Measurements from ENCODE around the gene ISY1. TPM values are rescaled to one million over a fixed set of nuclear protein-coding genes. Genes with fewer than 3 reads are reported as not detected.

The ISY1 gene
- total and polyA plus RNA-seq, 2 donors from 2014 or later, result 22.4 to 27.1 TPM

GRCh38 chr3:129120254-129121004 is 40.4 kb downstream of the ISY1 start:
- H3K27ac ChIP-seq (ENCODE audit: low read depth in 2 of 2, low read length in 2 of 2), result peak overlapping the region; percentile 86 to 94
- H3K4me1 ChIP-seq (ENCODE audit: control insufficient read depth in 2 of 3, insufficient read depth in 2 of 3, low read depth in 1 of 3, low read length in 3 of 3), result peaks cover 0 to 38% (median 38%) of the 10 kb centered on the region in 3 donors
- no peaks in the 10 kb centered on the region for H3K9me3 ChIP-seq (ENCODE audit: control insufficient read depth in 2 of 3, insufficient read depth in 1 of 3, low read length in 3 of 3)
- DNase-seq (peak; percentile 90 to 97 (median 95)), FAIRE-seq (peak; percentile 27)
- peak overlapping the region; percentile 77 to 87 (median 78) for H3K4me3 ChIP-seq (ENCODE audit: low read length in 3 of 3)
- peak overlapping the region; percentile 76 to 95 (median 76) for H3K9ac ChIP-seq (ENCODE audit: low read length in 3 of 3)
- peak; percentile 22 for TF ChIP-seq CTCF (IDR thresholded peaks at IDR 0.05; ENCODE audit: borderline replicate concordance, extremely low read depth, insufficient read depth)
- peaks cover 0 to 9% (median 5%) of the 10 kb centered on the region in 3 donors for H3K36me3 ChIP-seq (ENCODE audit: control insufficient read depth in 2 of 3, insufficient read depth in 3 of 3, low read length in 3 of 3)
- intact Hi-C loops (cut with DNase I), result no loop called here
- no peaks in the 10 kb centered on the region for H3K27me3 ChIP-seq (ENCODE audit: control insufficient read depth, insufficient read depth, low read length)

DNA sequence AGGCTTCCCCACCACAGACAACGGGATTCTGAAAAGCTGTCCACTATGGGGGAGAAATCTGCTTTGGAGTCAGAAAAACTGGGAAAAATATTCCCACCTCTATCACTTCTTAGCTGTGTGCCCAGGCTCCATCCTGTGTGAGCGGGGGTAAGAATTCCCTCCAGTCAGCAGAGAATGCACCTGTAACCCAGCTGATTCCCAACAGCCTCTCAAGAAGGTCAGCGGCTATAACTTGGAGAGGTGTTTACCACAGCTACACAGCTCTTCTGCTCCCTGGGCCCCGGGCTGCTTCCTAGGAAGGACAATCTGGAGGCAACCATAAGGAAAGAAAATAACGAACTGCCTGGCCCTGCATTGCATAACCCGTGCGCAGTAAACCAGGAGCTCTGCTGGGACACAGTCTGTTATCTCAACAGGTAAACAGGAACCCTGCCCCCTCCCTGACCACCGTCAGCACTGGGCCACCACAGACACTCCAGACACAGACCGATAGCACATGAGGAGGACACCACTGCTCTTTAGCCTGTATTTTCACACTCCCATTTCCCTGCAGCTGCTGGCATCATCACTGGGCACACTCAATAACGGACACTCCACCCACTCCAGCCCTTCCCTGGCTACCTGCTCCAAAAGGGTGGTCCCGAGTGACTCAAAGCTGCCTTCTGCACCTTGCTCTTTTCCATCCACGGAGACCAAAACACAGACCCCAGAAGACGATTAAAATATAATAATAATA is 41.3 kb downstream of the ISY1 start:
- intact Hi-C loops (cut with DNase I), result no loop called here

GRCh38 chr3:129118745-129119144 is 42.1 kb downstream of the ISY1 start:
- no peak for FAIRE-seq
- peaks cover 2 to 9% (median 8%) of the 10 kb centered on the region in 3 donors for H3K36me3 ChIP-seq (ENCODE audit: control insufficient read depth in 2 of 3, insufficient read depth in 3 of 3, low read length in 3 of 3)
- no peaks in the 10 kb centered on the region for H3K27me3 ChIP-seq (ENCODE audit: control insufficient read depth, insufficient read depth, low read length)
- DNase-seq, result no peak
- H3K9ac ChIP-seq (ENCODE audit: low read length in 3 of 3), result peak overlapping the region in 1 of 3 donors; percentile 95
- H3K4me1 ChIP-seq (ENCODE audit: control insufficient read depth in 2 of 3, insufficient read depth in 2 of 3, low read depth in 1 of 3, low read length in 3 of 3), result peaks cover 0 to 43% (median 38%) of the 10 kb centered on the region in 3 donors
- H3K4me3 ChIP-seq (ENCODE audit: low read length in 3 of 3), result peak overlapping the region in 1 of 3 donors; percentile 77
- peak overlapping the region in 1 of 2 donors; percentile 94 for H3K27ac ChIP-seq (ENCODE audit: low read depth in 2 of 2, low read length in 2 of 2)
- no peak for TF ChIP-seq CTCF (IDR thresholded peaks at IDR 0.05; ENCODE audit: borderline replicate concordance, extremely low read depth, insufficient read depth)
- H3K9me3 ChIP-seq (ENCODE audit: control insufficient read depth in 2 of 3, insufficient read depth in 1 of 3, low read length in 3 of 3), result no peaks in the 10 kb centered on the region
- intact Hi-C loops (cut with DNase I), result no loop called here

More for the DNA sequence above, 41.3 kb downstream of the ISY1 start:
- H3K27ac ChIP-seq (ENCODE audit: low read depth in 2 of 2, low read length in 2 of 2), result peak overlapping the region; percentile 86 to 94
- peaks cover 0 to 43% (median 38%) of the 10 kb centered on the region in 3 donors for H3K4me1 ChIP-seq (ENCODE audit: control insufficient read depth in 2 of 3, insufficient read depth in 2 of 3, low read depth in 1 of 3, low read length in 3 of 3)
- H3K36me3 ChIP-seq (ENCODE audit: control insufficient read depth in 2 of 3, insufficient read depth in 3 of 3, low read length in 3 of 3), result peaks cover 1 to 9% (median 5%) of the 10 kb centered on the region in 3 donors
- H3K27me3 ChIP-seq (ENCODE audit: control insufficient read depth, insufficient read depth, low read length), result no peaks in the 10 kb centered on the region
- no peak for TF ChIP-seq CTCF (IDR thresholded peaks at IDR 0.05; ENCODE audit: borderline replicate concordance, extremely low read depth, insufficient read depth)
- FAIRE-seq (no peak), DNase-seq (peak in 3 of 5 donors; percentile 21 to 33 (median 24))
- peak overlapping the region; percentile 17 to 87 (median 77) for H3K4me3 ChIP-seq (ENCODE audit: low read length in 3 of 3)
- H3K9me3 ChIP-seq (ENCODE audit: control insufficient read depth in 2 of 3, insufficient read depth in 1 of 3, low read length in 3 of 3), result no peaks in the 10 kb centered on the region
- peak overlapping the region in 2 of 3 donors; percentile 76 to 95 for H3K9ac ChIP-seq (ENCODE audit: low read length in 3 of 3)
